Tibial artery (tissue), 4 donors: ENCODE data around the gene ANKFY1.

Experiments used
- DNase-seq, 2 donors: peaks; one replicate each; pipeline ENCODE4 v3.0.0-alpha.2; 2019
- H3K27ac ChIP-seq, 2 donors: fragments of 200-600 bp; sonication (generic) in 1 of 2; 1 replicate in 1 of 2; 2 replicates in 1 of 2; pipeline ENCODE4 v1.5.1; 2018 to 2019; ENCODE audit warnings: mild to moderate bottlenecking in 1 of 2
- H3K27me3 ChIP-seq, 2 donors: fragments of 200-600 bp; sonication (generic) in 1 of 2; one replicate each; pipeline versions ENCODE4 v1.5.1 to v1.6.0; 2016 to 2019
- H3K36me3 ChIP-seq, 3 donors: fragments of 200-600 bp; sonication (generic) in 2 of 3; one replicate each; pipeline ENCODE4 v1.5.1; 2016 to 2019; ENCODE audit warnings: mild to moderate bottlenecking in 2 of 3
- H3K4me1 ChIP-seq, 4 donors: fragments of 200-600 bp; sonication (generic) in 2 of 4; 1 replicate in 3 of 4; 2 replicates in 1 of 4; pipeline ENCODE4 v1.5.1; 2016 to 2019
- H3K4me3 ChIP-seq, 2 donors: fragments of 200-600 bp; sonication (generic) in 1 of 2; 1 replicate in 1 of 2; 2 replicates in 1 of 2; pipeline ENCODE4 v1.5.1; 2018 to 2019; ENCODE audit warnings: mild to moderate bottlenecking in 2 of 2
- H3K9me3 ChIP-seq, 3 donors: fragments of 200-600 bp; sonication (generic) in 1 of 3; one replicate each; pipeline ENCODE4 v1.5.1; 2016 to 2019
- intact Hi-C: fragments of 100-400 bp; cut with DNase I; formaldehyde crosslinking; loops from one replicate; pipeline ENCODE4 v1.15.0; 2023; ENCODE audit warnings: low total_unique reads
- TF ChIP-seq, protein P1 (sequence below), 2 experiments: fragments of 200-600 bp in 1 of 2; fragments of 450-650 bp in 1 of 2; IDR thresholded peaks; one replicate each; pipeline ENCODE4 v1.5.1; 2017 to 2019; ENCODE audit warnings: antibody characterized with exemption in 2 of 2, mild to moderate bottlenecking in 1 of 2, moderate library complexity in 1 of 2

Gene ANKFY1

GRCh38 chr17:4248504-4249277, 15.1 kb downstream of the ANKFY1 start:
- Histone ChIP-seq H3K4me1 (peaks cover 0 to 52% (median 30%) of the 10 kb centered on the region in 4 donors), H3K9me3 (no peaks in the 10 kb centered on the region), H3K27me3 (no peaks in the 10 kb centered on the region), H3K27ac (peak overlapping the region; percentile 65), H3K4me3 (no peak overlapping the region), H3K36me3 (no peaks in the 10 kb centered on the region)
- intact Hi-C loops: no loop called here
- DNase-seq: no peak
- TF ChIP-seq, protein P1, sequence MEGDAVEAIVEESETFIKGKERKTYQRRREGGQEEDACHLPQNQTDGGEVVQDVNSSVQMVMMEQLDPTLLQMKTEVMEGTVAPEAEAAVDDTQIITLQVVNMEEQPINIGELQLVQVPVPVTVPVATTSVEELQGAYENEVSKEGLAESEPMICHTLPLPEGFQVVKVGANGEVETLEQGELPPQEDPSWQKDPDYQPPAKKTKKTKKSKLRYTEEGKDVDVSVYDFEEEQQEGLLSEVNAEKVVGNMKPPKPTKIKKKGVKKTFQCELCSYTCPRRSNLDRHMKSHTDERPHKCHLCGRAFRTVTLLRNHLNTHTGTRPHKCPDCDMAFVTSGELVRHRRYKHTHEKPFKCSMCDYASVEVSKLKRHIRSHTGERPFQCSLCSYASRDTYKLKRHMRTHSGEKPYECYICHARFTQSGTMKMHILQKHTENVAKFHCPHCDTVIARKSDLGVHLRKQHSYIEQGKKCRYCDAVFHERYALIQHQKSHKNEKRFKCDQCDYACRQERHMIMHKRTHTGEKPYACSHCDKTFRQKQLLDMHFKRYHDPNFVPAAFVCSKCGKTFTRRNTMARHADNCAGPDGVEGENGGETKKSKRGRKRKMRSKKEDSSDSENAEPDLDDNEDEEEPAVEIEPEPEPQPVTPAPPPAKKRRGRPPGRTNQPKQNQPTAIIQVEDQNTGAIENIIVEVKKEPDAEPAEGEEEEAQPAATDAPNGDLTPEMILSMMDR (IDR thresholded peaks at IDR 0.05): no peak

DNA sequence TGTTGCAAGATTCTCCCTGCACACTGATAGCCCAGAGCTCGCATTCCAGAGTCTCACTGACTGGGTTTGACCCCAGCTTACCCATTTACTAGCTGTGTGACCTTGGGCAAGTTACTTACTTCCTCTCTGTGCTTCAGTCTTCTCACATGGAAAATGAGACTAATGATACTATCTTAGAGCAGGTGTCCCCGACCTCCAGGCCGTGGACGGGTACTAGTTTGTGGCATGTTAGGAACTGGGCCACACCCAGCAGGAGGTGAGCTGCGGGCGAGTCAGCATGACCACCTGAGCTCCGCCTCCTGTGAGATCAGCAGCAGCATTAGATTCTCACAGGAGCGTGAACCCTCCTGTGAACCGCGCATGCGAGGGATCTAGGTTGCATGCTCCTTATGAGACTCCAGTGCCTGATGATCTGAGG, 15.8 kb downstream of the ANKFY1 start:
- intact Hi-C loops: no loop called here
- DNase-seq: no peak
- Histone ChIP-seq H3K27ac (peak overlapping the region; percentile 65), H3K36me3 (no peaks in the 10 kb centered on the region), H3K4me3 (no peak overlapping the region), H3K9me3 (no peaks in the 10 kb centered on the region), H3K4me1 (peaks cover 0 to 52% (median 30%) of the 10 kb centered on the region in 4 donors), H3K27me3 (no peaks in the 10 kb centered on the region)
- TF ChIP-seq, protein P1 (IDR thresholded peaks at IDR 0.05): no peak

DNA sequence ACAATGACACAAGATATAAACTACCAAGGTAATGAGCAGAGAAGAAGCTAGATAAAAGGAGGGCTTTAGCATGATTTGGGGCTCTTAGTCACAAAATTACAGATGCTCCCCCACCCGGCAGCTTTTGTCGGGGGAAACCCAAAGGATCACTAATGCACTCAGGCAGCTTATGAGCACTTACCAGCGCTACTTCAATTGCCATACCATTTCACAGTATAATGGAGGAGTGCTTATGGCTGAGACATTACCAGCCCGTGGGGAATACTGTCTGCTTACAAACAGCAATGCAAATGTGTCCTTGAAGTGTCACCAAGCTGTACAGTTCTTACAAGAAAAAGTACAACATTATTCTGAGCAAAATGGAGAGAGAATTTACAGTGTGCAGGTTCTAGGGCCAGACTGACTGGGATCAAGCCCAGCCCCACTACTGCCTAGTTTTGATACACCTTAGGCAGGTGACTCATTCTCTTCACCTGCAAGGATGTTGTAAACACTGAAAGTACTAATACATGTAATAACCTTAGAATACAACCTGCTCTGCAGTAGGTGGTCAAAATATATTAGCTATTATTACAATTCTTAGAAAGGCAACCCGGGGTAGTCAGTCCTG, 16.3 kb downstream of the ANKFY1 start:
- TF ChIP-seq, protein P1 (IDR thresholded peaks at IDR 0.05): no peak
- Histone ChIP-seq H3K27ac (peak overlapping the region; percentile 65), H3K9me3 (no peaks in the 10 kb centered on the region), H3K4me3 (no peak overlapping the region), H3K27me3 (no peaks in the 10 kb centered on the region), H3K4me1 (peaks cover 0 to 52% (median 30%) of the 10 kb centered on the region in 4 donors), H3K36me3 (peaks cover 0 to under 1% (median 0%) of the 10 kb centered on the region in 3 donors)
- intact Hi-C loops: no loop called here
- no peak for DNase-seq

GRCh38 chr17:4246674-4247073, 17.1 kb downstream of the ANKFY1 start:
- peaks cover 0 to 50% (median 29%) of the 10 kb centered on the region in 4 donors for H3K4me1 ChIP-seq
- H3K4me3 ChIP-seq: no peak overlapping the region
- intact Hi-C loops: no loop called here

GRCh38 chr17:4241535-4241934, 22.2 kb downstream of the ANKFY1 start:
- Histone ChIP-seq H3K9me3 (no peaks in the 10 kb centered on the region), H3K36me3 (peaks cover 27 to 39% (median 31%) of the 10 kb centered on the region in 3 donors), H3K27me3 (no peaks in the 10 kb centered on the region), H3K27ac (no peak overlapping the region), H3K4me3 (no peak overlapping the region), H3K4me1 (peaks cover 0 to 2% (median 0%) of the 10 kb centered on the region in 4 donors)
- TF ChIP-seq, protein P1 (IDR thresholded peaks at IDR 0.05): no peak
- intact Hi-C loops: no loop called here
- no peak for DNase-seq

More at GRCh38 chr17:4246674-4247073, 17.1 kb downstream of the ANKFY1 start:
- peaks cover 6 to 8% (median 7%) of the 10 kb centered on the region in 3 donors for H3K36me3 ChIP-seq
- H3K9me3 ChIP-seq: no peaks in the 10 kb centered on the region
- no peaks in the 10 kb centered on the region for H3K27me3 ChIP-seq
- no peak for DNase-seq
- H3K27ac ChIP-seq: no peak overlapping the region
- TF ChIP-seq, protein P1 (IDR thresholded peaks at IDR 0.05): no peak
